ENCODE results near the gene DHDDS. TPM values are rescaled to one million over a fixed set of nuclear protein-coding genes. Genes with fewer than 3 reads are reported as not detected.

The DHDDS gene
- polyA plus RNA-seq, 4 donors = 21.2 to 32.9 (median 30.8) TPM

DNA sequence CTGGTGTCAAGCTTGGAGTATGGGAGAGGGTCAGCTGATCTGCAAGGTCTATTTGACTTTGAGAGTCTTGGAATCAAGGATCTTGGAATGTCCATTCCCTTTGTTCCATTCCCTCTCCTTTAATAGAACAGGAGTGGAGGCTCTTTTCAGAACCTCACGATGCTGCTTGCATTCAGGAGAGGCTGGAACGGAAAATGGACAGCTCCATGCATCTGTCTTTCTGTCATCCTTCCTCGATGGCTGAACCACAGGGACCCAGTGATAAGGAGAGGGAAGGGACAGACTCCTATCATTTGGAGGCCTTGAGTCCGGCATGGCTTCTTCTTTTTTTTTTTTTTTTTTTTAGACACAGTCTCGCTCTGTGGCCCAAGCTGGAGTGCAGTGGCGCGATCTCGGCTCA is 36.4 kb upstream of the DHDDS start:
- Histone ChIP-seq H3K27me3 (ENCODE audit: control insufficient read depth in 3 of 3, insufficient read depth in 3 of 3, low read length in 3 of 3) (peaks cover 0 to 3% (median 0%) of the 10 kb centered on the region in 3 donors), H3K9me3 (ENCODE audit: control insufficient read depth in 2 of 2, insufficient read depth in 1 of 2, low read depth in 1 of 2, low read length in 1 of 2) (no peaks in the 10 kb centered on the region), H3K4me1 (ENCODE audit: control insufficient read depth in 3 of 3, insufficient read depth in 2 of 3, low read depth in 1 of 3, low read length in 2 of 3) (no peaks in the 10 kb centered on the region), H3K27ac (ENCODE audit: low read depth in 1 of 3, low read length in 2 of 3) (no peak overlapping the region), H3K36me3 (ENCODE audit: control insufficient read depth in 3 of 3, insufficient read depth in 2 of 3, low read depth in 1 of 3, low read length in 3 of 3) (no peaks in the 10 kb centered on the region), H3K4me3 (ENCODE audit: low read depth in 1 of 3, low read length in 3 of 3) (no peak overlapping the region)
- FAIRE-seq = no peak
- 67 to 85% (median 68%) methylated on average over 5 to 8 of the region's 8 CpGs for WGBS, 3 donors
- DNase-seq = no peak

DNA sequence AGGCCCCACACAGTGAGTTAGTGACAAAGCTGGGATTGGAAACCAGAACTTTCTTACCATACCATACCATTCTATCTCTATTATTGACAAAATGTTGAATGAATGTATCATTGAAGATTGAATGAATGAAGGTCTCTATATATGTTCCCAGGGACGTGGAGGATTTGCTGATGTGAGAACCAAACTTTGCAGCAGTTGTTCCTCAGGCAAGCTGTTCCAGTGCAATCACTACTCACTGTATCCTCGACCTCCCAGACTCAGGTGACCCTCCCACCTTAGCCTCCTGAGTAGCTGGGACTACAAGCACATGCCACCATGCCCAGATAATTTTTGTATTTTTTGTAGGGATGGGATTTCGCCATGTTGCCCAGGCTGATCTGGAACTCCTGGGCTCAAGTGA is 33.1 kb upstream of the DHDDS start:
- H3K27me3 ChIP-seq (ENCODE audit: control insufficient read depth in 3 of 3, insufficient read depth in 3 of 3, low read length in 3 of 3) = peaks cover 0 to 2% (median 0%) of the 10 kb centered on the region in 3 donors
- H3K4me1 ChIP-seq (ENCODE audit: control insufficient read depth in 3 of 3, insufficient read depth in 2 of 3, low read depth in 1 of 3, low read length in 2 of 3) = no peaks in the 10 kb centered on the region
- DNase-seq = no peak
- no peak overlapping the region for H3K4me3 ChIP-seq (ENCODE audit: low read depth in 1 of 3, low read length in 3 of 3)
- WGBS, 3 donors = 59 to 74% (median 73%) methylated on average over 3 of the region's 3 CpGs
- H3K9me3 ChIP-seq (ENCODE audit: control insufficient read depth in 2 of 2, insufficient read depth in 1 of 2, low read depth in 1 of 2, low read length in 1 of 2) = no peaks in the 10 kb centered on the region
- no peaks in the 10 kb centered on the region for H3K36me3 ChIP-seq (ENCODE audit: control insufficient read depth in 3 of 3, insufficient read depth in 2 of 3, low read depth in 1 of 3, low read length in 3 of 3)
- FAIRE-seq = no peak
- no peak overlapping the region for H3K27ac ChIP-seq (ENCODE audit: low read depth in 1 of 3, low read length in 2 of 3)

DNA sequence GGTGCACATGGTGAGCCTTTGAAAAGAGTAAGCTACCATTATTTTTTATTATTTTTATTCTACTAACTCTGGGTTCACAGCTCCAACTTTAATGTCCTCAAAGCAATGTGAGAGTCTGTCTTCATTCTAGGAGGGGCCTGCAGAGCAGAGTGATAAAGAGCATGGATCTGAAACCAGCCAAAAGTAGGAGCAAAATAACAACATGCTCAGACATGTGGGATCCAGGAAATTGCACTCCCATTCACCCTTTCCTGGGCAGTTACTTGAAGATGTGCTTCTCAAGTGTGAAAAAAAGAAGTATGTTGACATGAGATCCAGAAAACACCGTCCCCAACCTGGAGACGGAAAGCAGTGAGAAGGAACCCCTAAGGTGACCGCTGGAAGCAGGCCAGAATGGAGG is 30.2 kb upstream of the DHDDS start:
- 82 to 92% (median 83%) methylated on average over 3 of the region's 3 CpGs for WGBS, 3 donors
- H3K9me3 ChIP-seq (ENCODE audit: control insufficient read depth in 2 of 2, insufficient read depth in 1 of 2, low read depth in 1 of 2, low read length in 1 of 2) = no peaks in the 10 kb centered on the region
- no peaks in the 10 kb centered on the region for H3K36me3 ChIP-seq (ENCODE audit: control insufficient read depth in 3 of 3, insufficient read depth in 2 of 3, low read depth in 1 of 3, low read length in 3 of 3)
- H3K4me3 ChIP-seq (ENCODE audit: low read depth in 1 of 3, low read length in 3 of 3) = no peak overlapping the region
- H3K27me3 ChIP-seq (ENCODE audit: control insufficient read depth in 3 of 3, insufficient read depth in 3 of 3, low read length in 3 of 3) = peaks cover 0 to 4% (median 0%) of the 10 kb centered on the region in 3 donors
- FAIRE-seq = no peak
- no peaks in the 10 kb centered on the region for H3K4me1 ChIP-seq (ENCODE audit: control insufficient read depth in 3 of 3, insufficient read depth in 2 of 3, low read depth in 1 of 3, low read length in 2 of 3)
- no peak overlapping the region for H3K27ac ChIP-seq (ENCODE audit: low read depth in 1 of 3, low read length in 2 of 3)
- DNase-seq = no peak

GRCh38 chr1:26403656-26404055 is 28.5 kb upstream of the DHDDS start:
- Histone ChIP-seq H3K4me1 (ENCODE audit: control insufficient read depth in 3 of 3, insufficient read depth in 2 of 3, low read depth in 1 of 3, low read length in 2 of 3) (no peaks in the 10 kb centered on the region), H3K27me3 (ENCODE audit: control insufficient read depth in 3 of 3, insufficient read depth in 3 of 3, low read length in 3 of 3) (peaks cover 0 to 4% (median 1%) of the 10 kb centered on the region in 3 donors), H3K9me3 (ENCODE audit: control insufficient read depth in 2 of 2, insufficient read depth in 1 of 2, low read depth in 1 of 2, low read length in 1 of 2) (no peaks in the 10 kb centered on the region), H3K27ac (ENCODE audit: low read depth in 1 of 3, low read length in 2 of 3) (no peak overlapping the region), H3K36me3 (ENCODE audit: control insufficient read depth in 3 of 3, insufficient read depth in 2 of 3, low read depth in 1 of 3, low read length in 3 of 3) (no peaks in the 10 kb centered on the region), H3K4me3 (ENCODE audit: low read depth in 1 of 3, low read length in 3 of 3) (no peak overlapping the region)
- FAIRE-seq = no peak
- WGBS, 3 donors = 25 to 28% (median 27%) methylated on average over 4 of the region's 4 CpGs
- DNase-seq = no peak

- 77 to 90% (median 87%) methylated on average over 2 of the region's 2 CpGs for WGBS, 3 donors
- no peak overlapping the region for H3K4me3 ChIP-seq (ENCODE audit: low read depth in 1 of 3, low read length in 3 of 3)
- no peaks in the 10 kb centered on the region for H3K9me3 ChIP-seq (ENCODE audit: control insufficient read depth in 2 of 2, insufficient read depth in 1 of 2, low read depth in 1 of 2, low read length in 1 of 2)
- H3K27me3 ChIP-seq (ENCODE audit: control insufficient read depth in 3 of 3, insufficient read depth in 3 of 3, low read length in 3 of 3) = peaks cover 0 to 11% (median 7%) of the 10 kb centered on the region in 3 donors
- H3K36me3 ChIP-seq (ENCODE audit: control insufficient read depth in 3 of 3, insufficient read depth in 2 of 3, low read depth in 1 of 3, low read length in 3 of 3) = no peaks in the 10 kb centered on the region
- no peak overlapping the region for H3K27ac ChIP-seq (ENCODE audit: low read depth in 1 of 3, low read length in 2 of 3)
- no peaks in the 10 kb centered on the region for H3K4me1 ChIP-seq (ENCODE audit: control insufficient read depth in 3 of 3, insufficient read depth in 2 of 3, low read depth in 1 of 3, low read length in 2 of 3)
- FAIRE-seq (no peak), DNase-seq (no peak)
These were observed 27.5 kb upstream of the DHDDS start for GRCh38 chr1:26404641-26405040.

DNA sequence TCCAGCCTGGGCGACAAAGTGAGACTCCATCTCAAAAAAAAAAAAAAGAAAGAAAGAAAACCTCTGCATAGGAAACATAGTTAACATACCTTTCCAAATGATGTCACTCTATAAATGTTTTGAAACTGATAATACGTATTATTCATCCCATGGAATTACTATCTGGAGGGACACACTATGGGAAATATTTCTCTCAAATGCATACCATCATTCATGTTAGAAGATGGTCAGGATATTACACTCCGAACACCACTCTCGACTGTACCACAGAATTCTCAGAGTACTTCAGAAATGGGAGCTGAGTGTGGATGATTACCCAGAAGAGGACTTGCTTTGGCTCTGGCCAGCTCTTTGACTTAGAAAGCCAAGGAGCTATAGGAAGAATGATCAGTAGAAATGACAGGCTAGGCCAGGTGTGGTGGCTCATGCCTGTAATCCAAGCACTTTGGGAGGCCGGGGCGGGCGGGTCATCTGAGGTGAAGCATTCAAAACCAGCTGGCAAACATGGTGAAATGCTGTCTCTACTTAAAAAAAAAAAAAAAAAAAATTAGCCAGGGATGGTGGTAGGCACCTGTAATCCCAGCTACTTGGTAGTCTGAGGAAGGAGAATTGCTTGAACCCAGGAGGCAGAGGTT is 26.7 kb upstream of the DHDDS start:
- Histone ChIP-seq H3K36me3 (ENCODE audit: control insufficient read depth in 3 of 3, insufficient read depth in 2 of 3, low read depth in 1 of 3, low read length in 3 of 3) (no peaks in the 10 kb centered on the region), H3K4me1 (ENCODE audit: control insufficient read depth in 3 of 3, insufficient read depth in 2 of 3, low read depth in 1 of 3, low read length in 2 of 3) (no peaks in the 10 kb centered on the region), H3K4me3 (ENCODE audit: low read depth in 1 of 3, low read length in 3 of 3) (no peak overlapping the region), H3K9me3 (ENCODE audit: control insufficient read depth in 2 of 2, insufficient read depth in 1 of 2, low read depth in 1 of 2, low read length in 1 of 2) (no peaks in the 10 kb centered on the region), H3K27me3 (ENCODE audit: control insufficient read depth in 3 of 3, insufficient read depth in 3 of 3, low read length in 3 of 3) (peaks cover 0 to 18% (median 9%) of the 10 kb centered on the region in 3 donors), H3K27ac (ENCODE audit: low read depth in 1 of 3, low read length in 2 of 3) (no peak overlapping the region)
- DNase-seq (no peak), FAIRE-seq (no peak)
- 72 to 82% (median 76%) methylated on average over 6 to 7 of the region's 7 CpGs for WGBS, 3 donors

DNA sequence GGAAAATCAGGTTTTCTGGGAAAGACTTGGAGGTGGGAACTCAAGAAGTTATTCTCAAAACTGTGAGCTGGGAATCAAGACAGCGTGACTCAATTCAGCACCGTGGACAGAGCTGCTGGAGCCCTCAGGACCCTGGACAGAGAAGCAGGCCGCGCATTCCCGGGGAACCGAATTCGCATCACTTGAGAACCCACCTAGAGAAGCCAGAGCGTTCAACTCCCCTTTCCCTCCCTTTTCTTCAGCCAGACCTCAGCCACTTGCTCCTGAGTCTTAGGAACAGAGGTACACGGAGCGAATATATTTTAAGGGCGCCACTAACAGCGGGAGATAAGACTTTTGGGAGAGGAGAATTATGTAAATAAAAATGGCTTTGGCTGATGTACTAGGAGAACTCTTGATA is 23.5 kb upstream of the DHDDS start:
- peaks cover 4 to 51% (median 36%) of the 10 kb centered on the region in 3 donors for H3K27me3 ChIP-seq (ENCODE audit: control insufficient read depth in 3 of 3, insufficient read depth in 3 of 3, low read length in 3 of 3)
- 0 to 3% (median 1%) methylated on average over 12 of the region's 12 CpGs for WGBS, 3 donors
- no peak for FAIRE-seq

DNA sequence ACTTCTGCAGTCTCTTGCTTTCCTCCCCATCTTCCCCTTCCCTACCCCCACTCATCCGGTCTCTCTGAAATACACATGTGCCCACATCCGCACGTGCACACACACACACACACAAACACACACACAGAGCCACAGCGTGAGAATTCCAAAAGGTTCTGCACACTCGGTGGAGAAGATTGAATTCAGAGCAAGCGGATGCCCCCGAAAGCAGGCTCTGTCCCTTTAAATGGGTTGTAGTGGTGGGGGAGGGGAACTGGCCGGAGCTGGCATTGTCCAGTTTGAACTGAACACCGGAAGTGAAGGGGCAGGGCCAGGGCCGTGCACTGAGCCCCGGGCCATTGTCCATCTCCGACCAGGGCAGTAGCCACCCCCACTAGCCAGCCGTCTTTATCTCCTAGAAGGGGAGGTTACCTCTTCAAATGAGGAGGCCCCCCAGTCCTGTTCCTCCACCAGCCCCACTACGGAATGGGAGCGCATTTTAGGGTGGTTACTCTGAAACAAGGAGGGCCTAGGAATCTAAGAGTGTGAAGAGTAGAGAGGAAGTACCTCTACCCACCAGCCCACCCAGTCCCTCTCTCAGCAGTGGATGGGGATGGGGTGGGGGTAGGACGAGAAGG is 22.8 kb upstream of the DHDDS start:
- DNase-seq (no peak), FAIRE-seq (no peak)
- no peaks in the 10 kb centered on the region for H3K9me3 ChIP-seq (ENCODE audit: control insufficient read depth in 2 of 2, insufficient read depth in 1 of 2, low read depth in 1 of 2, low read length in 1 of 2)
- no peak overlapping the region for H3K27ac ChIP-seq (ENCODE audit: low read depth in 1 of 3, low read length in 2 of 3)
- no peak overlapping the region for H3K4me3 ChIP-seq (ENCODE audit: low read depth in 1 of 3, low read length in 3 of 3)
- no peaks in the 10 kb centered on the region for H3K36me3 ChIP-seq (ENCODE audit: control insufficient read depth in 3 of 3, insufficient read depth in 2 of 3, low read depth in 1 of 3, low read length in 3 of 3)
- H3K4me1 ChIP-seq (ENCODE audit: control insufficient read depth in 3 of 3, insufficient read depth in 2 of 3, low read depth in 1 of 3, low read length in 2 of 3) = no peaks in the 10 kb centered on the region
- peaks cover 4 to 57% (median 36%) of the 10 kb centered on the region in 3 donors for H3K27me3 ChIP-seq (ENCODE audit: control insufficient read depth in 3 of 3, insufficient read depth in 3 of 3, low read length in 3 of 3)
- 3 to 13% (median 12%) methylated on average over 16 of the region's 16 CpGs for WGBS, 3 donors

More for the DNA sequence above, 23.5 kb upstream of the DHDDS start:
- no peaks in the 10 kb centered on the region for H3K4me1 ChIP-seq (ENCODE audit: control insufficient read depth in 3 of 3, insufficient read depth in 2 of 3, low read depth in 1 of 3, low read length in 2 of 3)
- H3K4me3 ChIP-seq (ENCODE audit: low read depth in 1 of 3, low read length in 3 of 3) = no peak overlapping the region
- peak; percentile 56 to 86 for DNase-seq
- no peak overlapping the region for H3K27ac ChIP-seq (ENCODE audit: low read depth in 1 of 3, low read length in 2 of 3)
- H3K36me3 ChIP-seq (ENCODE audit: control insufficient read depth in 3 of 3, insufficient read depth in 2 of 3, low read depth in 1 of 3, low read length in 3 of 3) = no peaks in the 10 kb centered on the region
- no peaks in the 10 kb centered on the region for H3K9me3 ChIP-seq (ENCODE audit: control insufficient read depth in 2 of 2, insufficient read depth in 1 of 2, low read depth in 1 of 2, low read length in 1 of 2)
